Neural cell (in vitro differentiated cells): ENCODE measurements around the gene HS6ST1. TPM values are rescaled to one million over a fixed set of nuclear protein-coding genes. Genes with fewer than 3 reads are reported as not detected.
"Not testable (repeated sequence)": the region's sequence is repeated elsewhere in the genome, so short reads cannot be mapped to it uniquely, and the experiment has no call there.

Experiments
- H2AFZ ChIP-seq: fragments of 200-600, 300-800 bp; sonication (generic), shearing (Covaris generic); 2 replicates; pipeline ENCODE4 v1.6.0; 2014; ENCODE audit warnings: low read depth, mild to moderate bottlenecking, antibody characterized with exemption, low read length, moderate library complexity
- H3F3A ChIP-seq: fragments of 200-600 bp; shearing (Covaris generic); 2 replicates; pipeline ENCODE4 v1.6.1; 2016; ENCODE audit warnings: mild to moderate bottlenecking, moderate library complexity, mixed read lengths, antibody characterized with exemption, low read length; ENCODE audit not compliant: insufficient read depth, poor library complexity, severe bottlenecking
- H3K27ac ChIP-seq: fragments of 200-600, 300-800 bp; sonication (generic), shearing (Covaris generic); 2 replicates; pipeline ENCODE4 v1.5.1; 2014; ENCODE audit warnings: mild to moderate bottlenecking, low read length, moderate library complexity
- H3K27me3 ChIP-seq: fragments of 300-800, 200-600 bp; sonication (generic), shearing (Covaris generic); 2 replicates; pipeline ENCODE4 v1.6.0; 2014; ENCODE audit warnings: mild to moderate bottlenecking, low read depth, low read length, moderate library complexity; ENCODE audit not compliant: insufficient read depth
- H3K36me3 ChIP-seq: fragments of 300-800, 200-600 bp; sonication (generic), shearing (Covaris generic); 2 replicates; pipeline ENCODE4 v1.5.1; 2014; ENCODE audit warnings: mild to moderate bottlenecking, antibody characterized with exemption, low read length, moderate library complexity; ENCODE audit not compliant: insufficient read depth
- H3K4me2 ChIP-seq: fragments of 300-800, 200-600 bp; sonication (generic), shearing (Covaris generic); 2 replicates; pipeline ENCODE4 v1.6.0; 2014; ENCODE audit warnings: mild to moderate bottlenecking, low read length
- H3K4me3 ChIP-seq: fragments of 300-800, 200-600 bp; sonication (generic), shearing (Covaris generic); 2 replicates; pipeline ENCODE4 v1.5.1; 2014; ENCODE audit warnings: mild to moderate bottlenecking, low read length, moderate library complexity
- H3K79me2 ChIP-seq: fragments of 200-600 bp; shearing (Covaris generic); replicated peaks from 2 replicates; pipeline ENCODE4 v1.6.0; 2014; ENCODE audit warnings: mild to moderate bottlenecking, low read length, moderate library complexity; ENCODE audit not compliant: insufficient read depth
- H3K9ac ChIP-seq: fragments of 300-800, 200-600 bp; sonication (generic), shearing (Covaris generic); 2 replicates; pipeline ENCODE4 v1.6.1; 2016; ENCODE audit warnings: mild to moderate bottlenecking, low read length, mixed read lengths
- H3K9me2 ChIP-seq: fragments of 200-600 bp; shearing (Covaris generic); 2 replicates; pipeline ENCODE4 v1.6.1; 2016; ENCODE audit warnings: mild to moderate bottlenecking, low read length, mixed read lengths; ENCODE audit not compliant: insufficient read depth
- H3K9me3 ChIP-seq: fragments of 200-600, 300-800 bp; sonication (generic), shearing (Covaris generic); 2 replicates; pipeline ENCODE4 v1.6.1; 2016; ENCODE audit warnings: mild to moderate bottlenecking, mixed run types, low read length, moderate library complexity, mixed read lengths
- H4K20me1 ChIP-seq: fragments of 200-600 bp; shearing (Covaris generic); 2 replicates; pipeline ENCODE4 v1.6.1; 2016; ENCODE audit warnings: mild to moderate bottlenecking, mixed run types; ENCODE audit not compliant: insufficient read depth
- EP300 ChIP-seq: fragments of 450-650 bp; conservative IDR thresholded peaks from 2 replicates; pipeline ENCODE4 v1.6.1; 2014; ENCODE audit warnings: antibody characterized with exemption, mild to moderate bottlenecking, moderate library complexity; ENCODE audit not compliant: poor library complexity, severe bottlenecking
- EZH2 ChIP-seq: fragments of 200-600, 300-800 bp; shearing (Covaris generic), sonication (generic); IDR thresholded peaks from 2 replicates; pipeline ENCODE4 v1.6.1; 2014; ENCODE audit warnings: antibody characterized with exemption, low read length, borderline replicate concordance, mild to moderate bottlenecking; ENCODE audit not compliant: insufficient read depth, poor library complexity, severe bottlenecking
- MXI1 ChIP-seq: fragments of 450-650 bp; conservative IDR thresholded peaks from 2 replicates; pipeline ENCODE4 v1.6.1; 2014; ENCODE audit warnings: antibody characterized with exemption, mild to moderate bottlenecking; ENCODE audit not compliant: poor library complexity, severe bottlenecking
- POLR2AphosphoS5 ChIP-seq: IDR thresholded peaks from 2 replicates; pipeline ENCODE4 v1.6.1; 2012
- RAD21 ChIP-seq: fragments of 450-650 bp; conservative IDR thresholded peaks from 2 replicates; pipeline ENCODE4 v1.6.1; 2014; ENCODE audit warnings: antibody characterized with exemption, mild to moderate bottlenecking, moderate library complexity
- SMC3 ChIP-seq: fragments of 450-650 bp; conservative IDR thresholded peaks from 2 replicates; pipeline ENCODE4 v1.6.1; 2014; ENCODE audit warnings: antibody characterized with exemption, mild to moderate bottlenecking, moderate library complexity; ENCODE audit not compliant: poor library complexity
- TAF1 ChIP-seq: IDR thresholded peaks from 2 replicates; pipeline ENCODE4 v1.6.1; 2012; ENCODE audit warnings: low read depth
- polyA plus RNA-seq: library from polyadenylated mRNA; depleted of rRNA; stranded (reverse); fragments of >200 nt; gene quantifications from 2 replicates; pipeline ENCODE4 v1.2.3, GENCODE V29; 2014
- TF ChIP-seq, protein P1 (sequence below): fragments of 450-650 bp; IDR thresholded peaks from 2 replicates; pipeline ENCODE4 v1.5.1; 2014; ENCODE audit warnings: antibody characterized with exemption, mild to moderate bottlenecking, moderate library complexity; ENCODE audit not compliant: poor library complexity, severe bottlenecking
- TF ChIP-seq, protein P2 (sequence below): IDR thresholded peaks from 2 replicates; pipeline ENCODE4 v1.6.1; 2012; ENCODE audit warnings: borderline replicate concordance

HS6ST1 gene
- polyA plus RNA-seq, 1 donor from 2014 or later: 44.1 TPM

DNA sequence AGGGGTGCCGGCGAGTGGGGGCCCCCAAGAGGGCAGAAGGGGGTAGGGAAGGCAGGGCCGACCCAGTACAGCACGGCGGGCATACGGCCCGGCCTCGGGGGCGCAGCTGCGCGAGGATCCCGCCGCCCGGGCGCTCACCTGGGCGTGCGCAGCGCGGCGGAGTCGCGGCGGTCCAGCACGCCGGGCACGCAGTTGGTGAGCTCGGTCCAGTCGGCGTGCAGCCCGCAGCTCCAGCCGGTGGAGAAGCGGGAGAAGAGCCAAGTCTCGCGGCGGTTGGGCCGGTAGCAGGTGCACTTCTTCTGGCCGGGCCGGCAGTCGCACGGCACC is 806 bp downstream of the HS6ST1 start:
- not testable (repeated sequence) for H4K20me1 ChIP-seq, H3K36me3 ChIP-seq, H3F3A ChIP-seq, H3K27me3 ChIP-seq, H3K9me2 ChIP-seq, H2AFZ ChIP-seq, H3K9me3 ChIP-seq
- H3K79me2 ChIP-seq: peaks cover 50% of the 10 kb centered on the region
- TF ChIP-seq, protein P1, sequence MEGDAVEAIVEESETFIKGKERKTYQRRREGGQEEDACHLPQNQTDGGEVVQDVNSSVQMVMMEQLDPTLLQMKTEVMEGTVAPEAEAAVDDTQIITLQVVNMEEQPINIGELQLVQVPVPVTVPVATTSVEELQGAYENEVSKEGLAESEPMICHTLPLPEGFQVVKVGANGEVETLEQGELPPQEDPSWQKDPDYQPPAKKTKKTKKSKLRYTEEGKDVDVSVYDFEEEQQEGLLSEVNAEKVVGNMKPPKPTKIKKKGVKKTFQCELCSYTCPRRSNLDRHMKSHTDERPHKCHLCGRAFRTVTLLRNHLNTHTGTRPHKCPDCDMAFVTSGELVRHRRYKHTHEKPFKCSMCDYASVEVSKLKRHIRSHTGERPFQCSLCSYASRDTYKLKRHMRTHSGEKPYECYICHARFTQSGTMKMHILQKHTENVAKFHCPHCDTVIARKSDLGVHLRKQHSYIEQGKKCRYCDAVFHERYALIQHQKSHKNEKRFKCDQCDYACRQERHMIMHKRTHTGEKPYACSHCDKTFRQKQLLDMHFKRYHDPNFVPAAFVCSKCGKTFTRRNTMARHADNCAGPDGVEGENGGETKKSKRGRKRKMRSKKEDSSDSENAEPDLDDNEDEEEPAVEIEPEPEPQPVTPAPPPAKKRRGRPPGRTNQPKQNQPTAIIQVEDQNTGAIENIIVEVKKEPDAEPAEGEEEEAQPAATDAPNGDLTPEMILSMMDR: peak; percentile 19
- TF ChIP-seq MXI1: peak; percentile 56
- peak; percentile 1 for TF ChIP-seq EP300
- H3K9ac ChIP-seq: peak overlapping the region; percentile 83
- H3K4me3 ChIP-seq: peak overlapping the region; percentile 97
- H3K27ac ChIP-seq: peak overlapping the region; percentile 25
- peak overlapping the region; percentile 74 for H3K4me2 ChIP-seq

DNA sequence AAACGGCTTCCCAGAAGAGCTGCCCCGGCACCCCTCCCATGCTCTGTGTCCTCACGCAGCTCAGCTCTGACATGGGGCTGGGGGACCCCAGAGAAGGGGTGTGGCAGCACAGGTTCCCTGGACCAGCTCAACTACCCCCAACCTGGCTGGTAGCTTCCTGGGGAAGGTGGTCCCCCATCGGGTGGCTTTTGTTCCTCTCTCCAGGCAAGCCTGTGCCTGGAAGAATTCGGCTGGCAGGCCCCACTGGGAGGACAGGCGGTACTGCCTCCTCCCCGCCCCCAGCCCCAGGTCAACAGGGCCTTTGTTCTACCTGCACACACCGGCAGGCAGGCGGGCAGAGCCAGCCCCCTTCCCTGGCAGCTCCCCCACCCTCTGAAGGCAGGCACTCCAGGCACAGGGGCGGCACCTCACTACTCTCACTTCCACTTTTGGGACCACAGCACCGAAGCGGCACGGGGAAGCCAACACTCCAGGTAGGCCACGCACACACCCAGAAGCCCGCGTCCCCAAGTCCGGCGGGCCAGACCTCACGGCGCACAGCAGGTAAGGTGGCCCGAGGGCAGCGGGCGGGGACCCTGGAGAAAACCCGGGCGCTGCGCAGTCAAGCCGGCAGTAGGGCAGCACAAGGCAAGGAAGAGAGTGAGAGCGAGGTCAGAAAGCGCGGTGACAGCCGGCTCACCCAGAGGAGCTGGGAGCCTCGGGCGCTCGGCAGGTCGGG is 1.3 kb downstream of the HS6ST1 start:
- Histone ChIP-seq H3K4me2 (peak overlapping the region; percentile 74), H3K79me2 (peaks cover 55% of the 10 kb centered on the region), H3K9me3 (no peaks in the 10 kb centered on the region), H3K9ac (peak overlapping the region; percentile 83), H3F3A (no peaks in the 10 kb centered on the region), H3K9me2 (no peaks in the 10 kb centered on the region), H3K27ac (peak overlapping the region; percentile 25), H3K4me3 (peak overlapping the region; percentile 97), H3K27me3 (no peaks in the 10 kb centered on the region), H2AFZ (peak overlapping the region; percentile 59), H3K36me3 (no peaks in the 10 kb centered on the region), H4K20me1 (no peaks in the 10 kb centered on the region)
- TF ChIP-seq EZH2: no peak
- TF ChIP-seq SMC3: no peak
- peak; percentile 41 for TF ChIP-seq POLR2AphosphoS5
- TF ChIP-seq EP300: peak; percentile 10
- TF ChIP-seq TAF1: no peak
- TF ChIP-seq RAD21: no peak

DNA sequence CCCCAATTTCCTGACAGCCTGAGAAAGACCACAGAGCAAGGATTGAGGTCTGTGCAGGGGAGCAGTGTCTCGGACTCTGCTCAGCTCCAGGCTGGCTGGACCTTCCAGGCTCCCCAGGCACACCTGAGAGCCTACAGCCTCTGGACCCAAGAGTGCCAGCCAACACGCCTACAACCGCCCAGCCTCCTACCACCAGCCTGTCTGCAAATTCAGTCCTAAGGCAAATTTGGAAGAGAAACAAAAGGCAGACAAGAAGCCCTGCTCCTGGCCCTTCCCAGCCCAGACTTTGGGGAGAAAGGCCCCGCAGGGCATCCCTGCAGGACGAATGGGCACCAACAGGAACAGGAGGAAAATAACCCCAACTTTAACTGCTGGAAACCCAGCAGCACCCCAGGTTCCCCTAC is 1.9 kb downstream of the HS6ST1 start:
- peak overlapping the region; percentile 59 for H2AFZ ChIP-seq
- no peaks in the 10 kb centered on the region for H3K27me3 ChIP-seq
- H3K36me3 ChIP-seq: no peaks in the 10 kb centered on the region
- no peaks in the 10 kb centered on the region for H4K20me1 ChIP-seq
- H3K9me2 ChIP-seq: no peaks in the 10 kb centered on the region
- peaks cover 60% of the 10 kb centered on the region for H3K79me2 ChIP-seq
- H3K9ac ChIP-seq: peak overlapping the region; percentile 83
- no peaks in the 10 kb centered on the region for H3K9me3 ChIP-seq
- H3K27ac ChIP-seq: no peak overlapping the region
- no peaks in the 10 kb centered on the region for H3F3A ChIP-seq
- H3K4me3 ChIP-seq: peak overlapping the region; percentile 97
- H3K4me2 ChIP-seq: peak overlapping the region; percentile 74
- TF ChIP-seq TAF1 (no peak), SMC3 (no peak), RAD21 (no peak), POLR2AphosphoS5 (no peak), MXI1 (no peak), EZH2 (no peak), EP300 (no peak)
- TF ChIP-seq, protein P1: no peak
- TF ChIP-seq, protein P2, sequence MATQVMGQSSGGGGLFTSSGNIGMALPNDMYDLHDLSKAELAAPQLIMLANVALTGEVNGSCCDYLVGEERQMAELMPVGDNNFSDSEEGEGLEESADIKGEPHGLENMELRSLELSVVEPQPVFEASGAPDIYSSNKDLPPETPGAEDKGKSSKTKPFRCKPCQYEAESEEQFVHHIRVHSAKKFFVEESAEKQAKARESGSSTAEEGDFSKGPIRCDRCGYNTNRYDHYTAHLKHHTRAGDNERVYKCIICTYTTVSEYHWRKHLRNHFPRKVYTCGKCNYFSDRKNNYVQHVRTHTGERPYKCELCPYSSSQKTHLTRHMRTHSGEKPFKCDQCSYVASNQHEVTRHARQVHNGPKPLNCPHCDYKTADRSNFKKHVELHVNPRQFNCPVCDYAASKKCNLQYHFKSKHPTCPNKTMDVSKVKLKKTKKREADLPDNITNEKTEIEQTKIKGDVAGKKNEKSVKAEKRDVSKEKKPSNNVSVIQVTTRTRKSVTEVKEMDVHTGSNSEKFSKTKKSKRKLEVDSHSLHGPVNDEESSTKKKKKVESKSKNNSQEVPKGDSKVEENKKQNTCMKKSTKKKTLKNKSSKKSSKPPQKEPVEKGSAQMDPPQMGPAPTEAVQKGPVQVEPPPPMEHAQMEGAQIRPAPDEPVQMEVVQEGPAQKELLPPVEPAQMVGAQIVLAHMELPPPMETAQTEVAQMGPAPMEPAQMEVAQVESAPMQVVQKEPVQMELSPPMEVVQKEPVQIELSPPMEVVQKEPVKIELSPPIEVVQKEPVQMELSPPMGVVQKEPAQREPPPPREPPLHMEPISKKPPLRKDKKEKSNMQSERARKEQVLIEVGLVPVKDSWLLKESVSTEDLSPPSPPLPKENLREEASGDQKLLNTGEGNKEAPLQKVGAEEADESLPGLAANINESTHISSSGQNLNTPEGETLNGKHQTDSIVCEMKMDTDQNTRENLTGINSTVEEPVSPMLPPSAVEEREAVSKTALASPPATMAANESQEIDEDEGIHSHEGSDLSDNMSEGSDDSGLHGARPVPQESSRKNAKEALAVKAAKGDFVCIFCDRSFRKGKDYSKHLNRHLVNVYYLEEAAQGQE: no peak
